Left ventricle myocardium inferior (tissue), 1 donor: ENCODE results near the gene BACH1. TPM values are rescaled to one million over a fixed set of nuclear protein-coding genes. Genes with fewer than 3 reads are reported as not detected.

Experiments used
- DNase-seq: peaks from one replicate; pipeline ENCODE4 v3.0.0-alpha.2; 2020
- H3K27ac ChIP-seq: fragments of 200-600 bp; replicated peaks from 2 replicates; pipeline ENCODE4 v1.8.0; 2021
- H3K27me3 ChIP-seq: fragments of 200-600 bp; 2 replicates; pipeline ENCODE4 v1.8.0; 2021; ENCODE audit warnings: low read depth
- H3K36me3 ChIP-seq: fragments of 200-600 bp; 2 replicates; pipeline ENCODE4 v1.8.0; 2021
- H3K4me1 ChIP-seq: fragments of 200-600 bp; 2 replicates; pipeline ENCODE4 v1.8.0; 2021
- H3K4me3 ChIP-seq: fragments of 200-600 bp; 2 replicates; pipeline ENCODE4 v1.8.0; 2021; ENCODE audit warnings: mild to moderate bottlenecking, moderate library complexity
- H3K9me3 ChIP-seq: fragments of 200-600 bp; replicated peaks from 2 replicates; pipeline ENCODE4 v1.8.0; 2021
- CTCF ChIP-seq: fragments of 200-600 bp; IDR thresholded peaks from 2 replicates; pipeline ENCODE4 v1.8.0; 2021; ENCODE audit warnings: antibody characterized with exemption, mild to moderate bottlenecking, borderline replicate concordance
- intact Hi-C: fragments of 100-400 bp; cut with micrococcal nuclease; formaldehyde crosslinking; loops from one replicate; pipeline ENCODE4 v1.11.0; 2022
- total RNA-seq: library from RNA; stranded (reverse); fragmentation: NEBNext Ultra II Directional; extraction: Animal tissue kit (Norgen Biotek cat#: 25700); gene quantifications from one replicate; pipeline ENCODE4 v1.2.1, GENCODE V29; 2021
- donor health status: DM: no; HTN: yes; CAD: no; lungs with severe emphysema.

Gene BACH1
- total RNA-seq, 1 donor from 2014 or later: 38.3 TPM

- Histone ChIP-seq H3K36me3 (no peaks in the 10 kb centered on the region), H3K27ac (peak overlapping the region; percentile 47), H3K4me1 (peaks cover 44% of the 10 kb centered on the region), H3K27me3 (no peaks in the 10 kb centered on the region), H3K9me3 (no peaks in the 10 kb centered on the region), H3K4me3 (no peak overlapping the region)
- DNase-seq: no peak
- TF ChIP-seq CTCF: no peak
- intact Hi-C loops: no loop called here
These were observed 11.3 kb upstream of the BACH1 start for GRCh38 chr21:29287383-29287782.

- no peaks in the 10 kb centered on the region for H3K27me3 ChIP-seq
- no peaks in the 10 kb centered on the region for H3K36me3 ChIP-seq
- TF ChIP-seq CTCF: no peak
- no peak for DNase-seq
- intact Hi-C loops: no loop called here
- H3K9me3 ChIP-seq: no peaks in the 10 kb centered on the region
- no peak overlapping the region for H3K4me3 ChIP-seq
- H3K4me1 ChIP-seq: peaks cover 44% of the 10 kb centered on the region
- H3K27ac ChIP-seq: no peak overlapping the region
These were observed 10.5 kb upstream of the BACH1 start for GRCh38 chr21:29288239-29288638.

GRCh38 chr21:29289317-29289716, 9.4 kb upstream of the BACH1 start:
- Histone ChIP-seq H3K27me3 (no peaks in the 10 kb centered on the region), H3K36me3 (no peaks in the 10 kb centered on the region), H3K9me3 (no peaks in the 10 kb centered on the region), H3K4me1 (peaks cover 44% of the 10 kb centered on the region), H3K27ac (peak overlapping the region; percentile 42), H3K4me3 (no peak overlapping the region)
- TF ChIP-seq CTCF: no peak
- intact Hi-C loops: no loop called here
- DNase-seq: no peak

- Histone ChIP-seq H3K36me3 (no peaks in the 10 kb centered on the region), H3K4me1 (peaks cover 44% of the 10 kb centered on the region), H3K27ac (no peak overlapping the region), H3K9me3 (no peaks in the 10 kb centered on the region), H3K4me3 (no peak overlapping the region), H3K27me3 (no peaks in the 10 kb centered on the region)
- no peak for TF ChIP-seq CTCF
- intact Hi-C loops: no loop called here
- no peak for DNase-seq
These were observed 8.5 kb upstream of the BACH1 start for GRCh38 chr21:29290240-29290639.

GRCh38 chr21:29293495-29293894, 5.2 kb upstream of the BACH1 start:
- peaks cover 29% of the 10 kb centered on the region for H3K4me1 ChIP-seq
- intact Hi-C loops: no loop called here
- H3K27me3 ChIP-seq: no peaks in the 10 kb centered on the region
- H3K27ac ChIP-seq: no peak overlapping the region
- H3K4me3 ChIP-seq: no peak overlapping the region
- no peak for TF ChIP-seq CTCF
- no peak for DNase-seq
- no peaks in the 10 kb centered on the region for H3K36me3 ChIP-seq
- no peaks in the 10 kb centered on the region for H3K9me3 ChIP-seq
